KOPT-K1 (cell line): ENCODE data around the gene SPATA31C1.
"Not testable (repeated sequence)": the region's sequence is repeated elsewhere in the genome, so short reads cannot be mapped to it uniquely, and the experiment has no call there.

Source experiments
- H3K27ac ChIP-seq: fragments of 200-600 bp; sonication (generic); 2 replicates; pipeline ENCODE4 v1.5.1; 2016; ENCODE audit warnings: antibody characterized with exemption, mild to moderate bottlenecking, low read depth, low read length; ENCODE audit not compliant: poor library complexity, severe bottlenecking
- H3K36me3 ChIP-seq: fragments of 200-600 bp; sonication (generic); 2 replicates; pipeline ENCODE4 v1.5.1; 2017; ENCODE audit warnings: antibody characterized with exemption, mild to moderate bottlenecking, low read length, moderate library complexity; ENCODE audit not compliant: insufficient read depth
- H3K9me3 ChIP-seq: fragments of 200-600 bp; sonication (generic); 2 replicates; pipeline ENCODE4 v1.5.1; 2017; ENCODE audit warnings: antibody characterized with exemption, low read length, mild to moderate bottlenecking; ENCODE audit not compliant: insufficient read depth, poor library complexity, severe bottlenecking

Gene SPATA31C1

GRCh38 chr9:87894998-87895625, 22.6 kb upstream of the SPATA31C1 start:
- Histone ChIP-seq H3K9me3 (no peaks in the 10 kb centered on the region), H3K36me3 (no peaks in the 10 kb centered on the region), H3K27ac (no peak overlapping the region)

- H3K9me3 ChIP-seq, result no peaks in the 10 kb centered on the region
- no peaks in the 10 kb centered on the region for H3K36me3 ChIP-seq
- no peak overlapping the region for H3K27ac ChIP-seq
These were observed 20.9 kb upstream of the SPATA31C1 start for GRCh38 chr9:87896891-87897290.

- Histone ChIP-seq H3K9me3 (no peaks in the 10 kb centered on the region), H3K27ac (no peak overlapping the region), H3K36me3 (no peaks in the 10 kb centered on the region)
These were observed 19.6 kb upstream of the SPATA31C1 start for GRCh38 chr9:87898151-87898550.

- H3K36me3 ChIP-seq, H3K9me3 ChIP-seq, H3K27ac ChIP-seq: not testable (repeated sequence)
These were observed 15.4 kb upstream of the SPATA31C1 start for GRCh38 chr9:87902371-87902770.

GRCh38 chr9:87909310-87910041, 8.3 kb upstream of the SPATA31C1 start:
- Histone ChIP-seq H3K36me3 (no peaks in the 10 kb centered on the region), H3K9me3 (no peaks in the 10 kb centered on the region), H3K27ac (no peak overlapping the region)

- H3K36me3 ChIP-seq, result no peaks in the 10 kb centered on the region
- no peaks in the 10 kb centered on the region for H3K9me3 ChIP-seq
- no peak overlapping the region for H3K27ac ChIP-seq
These were observed 6.9 kb upstream of the SPATA31C1 start for GRCh38 chr9:87910821-87911220.

GRCh38 chr9:87919013-87919412, 1.3 kb downstream of the SPATA31C1 start:
- H3K36me3 ChIP-seq, H3K9me3 ChIP-seq, H3K27ac ChIP-seq: not testable (repeated sequence)

- H3K9me3 ChIP-seq, H3K36me3 ChIP-seq, H3K27ac ChIP-seq: not testable (repeated sequence)
These were observed 3.8 kb downstream of the SPATA31C1 start for GRCh38 chr9:87921561-87921960.

- not testable (repeated sequence) for H3K27ac ChIP-seq, H3K9me3 ChIP-seq, H3K36me3 ChIP-seq
These were observed 5.2 kb downstream of the SPATA31C1 start for GRCh38 chr9:87923012-87923411.

- not testable (repeated sequence) for H3K36me3 ChIP-seq, H3K27ac ChIP-seq, H3K9me3 ChIP-seq
These were observed 7.1 kb downstream of the SPATA31C1 start for GRCh38 chr9:87924851-87925250.

GRCh38 chr9:87929152-87929551, 11.4 kb downstream of the SPATA31C1 start:
- H3K9me3 ChIP-seq, H3K36me3 ChIP-seq, H3K27ac ChIP-seq: not testable (repeated sequence)

GRCh38 chr9:87934444-87934843, 16.7 kb downstream of the SPATA31C1 start:
- not testable (repeated sequence) for H3K36me3 ChIP-seq

GRCh38 chr9:87937352-87937751, 19.6 kb downstream of the SPATA31C1 start:
- not testable (repeated sequence) for H3K9me3 ChIP-seq, H3K27ac ChIP-seq, H3K36me3 ChIP-seq

More at GRCh38 chr9:87934444-87934843, 16.7 kb downstream of the SPATA31C1 start:
- not testable (repeated sequence) for H3K27ac ChIP-seq, H3K9me3 ChIP-seq

GRCh38 chr9:87937918-87938317, 20.2 kb downstream of the SPATA31C1 start:
- not testable (repeated sequence) for H3K27ac ChIP-seq, H3K9me3 ChIP-seq, H3K36me3 ChIP-seq

GRCh38 chr9:87938336-87938735, 20.6 kb downstream of the SPATA31C1 start:
- H3K36me3 ChIP-seq, H3K9me3 ChIP-seq, H3K27ac ChIP-seq: not testable (repeated sequence)

- not testable (repeated sequence) for H3K27ac ChIP-seq, H3K9me3 ChIP-seq, H3K36me3 ChIP-seq
These were observed 21.3 kb downstream of the SPATA31C1 start for GRCh38 chr9:87939096-87939495.
